ENCODE results near the gene C2orf78. TPM values are rescaled to one million over a fixed set of nuclear protein-coding genes. Genes with fewer than 3 reads are reported as not detected.
A peak's percentile ranks its signal among the peaks of the same experiment; 100 is the strongest.
"Not testable (repeated sequence)": the region's sequence is repeated elsewhere in the genome, so short reads cannot be mapped to it uniquely, and the experiment has no call there.

Gene C2orf78
- total RNA-seq: under 1 TPM in 1 of 2 donors, not detected in 1; 0.91 TPM

GRCh38 chr2:73783883-73784282 lies at the start of gene C2orf78:
Gene C2orf78, plus strand, starts transcription at chr2:73784183. Its CDS starts 127 bp downstream, at chr2:73784310.
- H3K9me3 ChIP-seq; intact Hi-C loops (cut with DNase I); H3K27ac ChIP-seq; H3K27me3 ChIP-seq (replicated peaks; ENCODE audit: insufficient read depth); DNase-seq (ENCODE audit: low spot score); H3K4me1 ChIP-seq (replicated peaks); H3K36me3 ChIP-seq; H3K4me3 ChIP-seq: not testable (repeated sequence)
- no CpG with 5 or more reads among the region's 3 CpGs for WGBS

GRCh38 chr2:73736378-73736777 lies 47.6 kb upstream of the C2orf78 start:
- H3K27ac ChIP-seq: peak overlapping the region; percentile 66 to 72

GRCh38 chr2:73736855-73737779 lies 46.9 kb upstream of the C2orf78 start, which contains the start of gene TPRKB:
Gene TPRKB, minus strand, starts transcription at chr2:73737345. Its CDS starts 2,776 bp downstream, at chr2:73734569.
- Histone ChIP-seq H3K27ac (peak within 1 kb of the TSS; percentile 66 to 72), H3K4me1 (replicated peaks) (peaks cover 10% of the 10 kb centered on the region), H3K4me3 (peak within 1 kb of the TSS; percentile 60 to 78), H3K9me3 (no peaks in the 10 kb centered on the region), H3K27me3 (replicated peaks; ENCODE audit: insufficient read depth) (no peaks in the 10 kb centered on the region), H3K36me3 (no peaks in the 10 kb centered on the region)
- peak; percentile 93 for DNase-seq (ENCODE audit: low spot score)
- no peak for TF ChIP-seq CTCF (IDR thresholded peaks at IDR 0.05)
- TF ChIP-seq POLR2A (IDR thresholded peaks at IDR 0.05): peak; percentile 25
- peak; percentile 97 for TF ChIP-seq POLR2AphosphoS5 (IDR thresholded peaks at IDR 0.05)
- WGBS: 1% methylated on average over 49 of the region's 49 CpGs
- intact Hi-C loops (cut with DNase I): no loop called here

More at GRCh38 chr2:73736378-73736777, 47.6 kb upstream of the C2orf78 start:
- peak overlapping the region; percentile 60 to 78 for H3K4me3 ChIP-seq
- DNase-seq (ENCODE audit: low spot score): no peak
- 11% methylated on average over 8 of the region's 8 CpGs for WGBS
- H3K9me3 ChIP-seq: no peaks in the 10 kb centered on the region
- H3K36me3 ChIP-seq: no peaks in the 10 kb centered on the region
- no peak for TF ChIP-seq POLR2AphosphoS5 (IDR thresholded peaks at IDR 0.05)
- TF ChIP-seq CTCF (IDR thresholded peaks at IDR 0.05): no peak
- TF ChIP-seq POLR2A (IDR thresholded peaks at IDR 0.05): no peak
- H3K4me1 ChIP-seq (replicated peaks): peaks cover 10% of the 10 kb centered on the region
- intact Hi-C loops (cut with DNase I): no loop called here
- H3K27me3 ChIP-seq (replicated peaks; ENCODE audit: insufficient read depth): no peaks in the 10 kb centered on the region

GRCh38 chr2:73739101-73739500 lies 44.9 kb upstream of the C2orf78 start:
- H3K4me3 ChIP-seq: no peak overlapping the region
- H3K9me3 ChIP-seq: no peaks in the 10 kb centered on the region
- no peaks in the 10 kb centered on the region for H3K27me3 ChIP-seq (replicated peaks; ENCODE audit: insufficient read depth)
- TF ChIP-seq POLR2A (IDR thresholded peaks at IDR 0.05): no peak
- no peak for TF ChIP-seq CTCF (IDR thresholded peaks at IDR 0.05)
- TF ChIP-seq POLR2AphosphoS5 (IDR thresholded peaks at IDR 0.05): peak; percentile 41
- WGBS: 56% methylated on average over 3 of the region's 3 CpGs
- no peak overlapping the region for H3K27ac ChIP-seq
- intact Hi-C loops (cut with DNase I): no loop called here
- peak; percentile 30 for DNase-seq (ENCODE audit: low spot score)
- H3K36me3 ChIP-seq: no peaks in the 10 kb centered on the region
- peaks cover 10% of the 10 kb centered on the region for H3K4me1 ChIP-seq (replicated peaks)

- H3K27me3 ChIP-seq (replicated peaks; ENCODE audit: insufficient read depth): no peaks in the 10 kb centered on the region
- peaks cover 10% of the 10 kb centered on the region for H3K4me1 ChIP-seq (replicated peaks)
- no peak overlapping the region for H3K4me3 ChIP-seq
- TF ChIP-seq CTCF (IDR thresholded peaks at IDR 0.05) (no peak), POLR2A (IDR thresholded peaks at IDR 0.05) (no peak), POLR2AphosphoS5 (IDR thresholded peaks at IDR 0.05) (no peak)
- intact Hi-C loops (cut with DNase I): no loop called here
- no peak overlapping the region for H3K27ac ChIP-seq
- DNase-seq (ENCODE audit: low spot score): no peak
- H3K9me3 ChIP-seq: no peaks in the 10 kb centered on the region
- H3K36me3 ChIP-seq: no peaks in the 10 kb centered on the region
- 78% methylated on average over 2 of the region's 2 CpGs for WGBS
Observed at GRCh38 chr2:73740767-73741166, 43.2 kb upstream of the C2orf78 start.
